Activated naive CD8-positive, alpha-beta T cell treated with anti-CD3 and anti-CD28 coated beads, Interleukin-2, amount 10 ng/mL, durations not matched to agents 7 days and 5 days (primary cell): ENCODE measurements around the gene PCDHGA8. TPM values are rescaled to one million over a fixed set of nuclear protein-coding genes. Genes with fewer than 3 reads are reported as not detected.
A peak's percentile ranks its signal among the peaks of the same experiment; 100 is the strongest.
"Not testable (repeated sequence)": the region's sequence is repeated elsewhere in the genome, so short reads cannot be mapped to it uniquely, and the experiment has no call there.

Experiments
- ATAC-seq: fragments of 150-1000 bp; cut with Tn5 transposase; one replicate; pipeline ENCODE4 v1.10.0; 2021; ENCODE audit warnings: low read depth, moderate library complexity
- POLR2A ChIA-PET: fragments of 350-600 bp; sonication (Branson Sonifier 250); formaldehyde crosslinking; loops from one replicate; lab custom pipeline; 2021; ENCODE audit warnings: antibody characterized with exemption; lab: Charles Lee
- DNase-seq: peaks from one replicate; pipeline ENCODE4 v3.0.0; 2021
- H3K27ac Mint-ChIP-seq: one replicate; pipeline ENCODE4 v1.8.0; 2022; ENCODE audit warnings: mild to moderate bottlenecking, mixed read lengths
- H3K27me3 Mint-ChIP-seq: one replicate; pipeline ENCODE4 v1.8.0; 2022; ENCODE audit warnings: mild to moderate bottlenecking, moderate library complexity, mixed read lengths
- H3K36me3 Mint-ChIP-seq: one replicate; pipeline ENCODE4 v1.8.0; 2021; ENCODE audit warnings: mild to moderate bottlenecking, mixed read lengths
- H3K4me1 Mint-ChIP-seq: one replicate; pipeline ENCODE4 v1.8.0; 2021; ENCODE audit warnings: mixed read lengths
- H3K4me3 Mint-ChIP-seq: one replicate; pipeline ENCODE4 v1.8.0; 2022; ENCODE audit warnings: mild to moderate bottlenecking, moderate library complexity, mixed read lengths
- H3K9me3 Mint-ChIP-seq: one replicate; pipeline ENCODE4 v1.8.0; 2021; ENCODE audit warnings: mixed read lengths
- total RNA-seq, 2 experiments: library from RNA; stranded (reverse); gene quantifications; one replicate each; pipeline ENCODE4 v1.2.3, GENCODE V29; 2021

Gene PCDHGA8
- total RNA-seq, 2 experiments from 2014 or later, result 0.09 to 0.11 TPM

- Mint-ChIP-seq H3K27ac (no peak overlapping the region), H3K27me3 (peaks cover 77% of the 10 kb centered on the region), H3K9me3 (peaks cover 20% of the 10 kb centered on the region), H3K36me3 (peaks cover 6% of the 10 kb centered on the region), H3K4me1 (peaks cover 16% of the 10 kb centered on the region), H3K4me3 (peak overlapping the region; percentile 4)
- POLR2A ChIA-PET, result no interaction called here
- ATAC-seq (no peak), DNase-seq (no peak)
These were observed 26.8 kb downstream of the PCDHGA8 start for GRCh38 chr5:141419074-141419880.

GRCh38 chr5:141420855-141421488 is 28.5 kb downstream of the PCDHGA8 start, which contains the start of gene PCDHGA11:
PCDHGA11 (plus strand) TSS chr5:141421051; CDS start chr5:141421228, 177 bp downstream.
- DNase-seq (no peak), ATAC-seq (peak; percentile 48)
- Mint-ChIP-seq H3K36me3 (peaks cover 4% of the 10 kb centered on the region), H3K27me3 (peaks cover 76% of the 10 kb centered on the region), H3K4me1 (peaks cover 16% of the 10 kb centered on the region), H3K4me3 (peak within 1 kb of the TSS; percentile 81), H3K27ac (peak within 1 kb of the TSS; percentile 34), H3K9me3 (peaks cover 20% of the 10 kb centered on the region)
- POLR2A ChIA-PET, result interaction anchor here (1.4 kb wide), 1 partner anchor 100 kb away, joined by 5 read pairs; the partner anchor contains the start of gene TAF7

GRCh38 chr5:141421489-141421855 is 29.0 kb downstream of the PCDHGA8 start:
- Mint-ChIP-seq H3K4me3 (peak overlapping the region; percentile 81), H3K9me3 (peaks cover 20% of the 10 kb centered on the region), H3K27ac (no peak overlapping the region), H3K27me3 (peaks cover 73% of the 10 kb centered on the region), H3K4me1 (peaks cover 16% of the 10 kb centered on the region), H3K36me3 (peaks cover 4% of the 10 kb centered on the region)
- DNase-seq (no peak), ATAC-seq (no peak)
- POLR2A ChIA-PET, result interaction anchor here (1.4 kb wide), 1 partner anchor 101 kb away, joined by 5 read pairs; the partner anchor contains the start of gene TAF7

GRCh38 chr5:141422742-141423291 is 30.4 kb downstream of the PCDHGA8 start:
- no peak overlapping the region for H3K4me3 Mint-ChIP-seq

GRCh38 chr5:141427783-141428426 is 35.5 kb downstream of the PCDHGA8 start:
- Mint-ChIP-seq H3K27me3 (peaks cover 43% of the 10 kb centered on the region), H3K4me1 (peaks cover 10% of the 10 kb centered on the region), H3K4me3 (no peak overlapping the region), H3K36me3 (peaks cover 6% of the 10 kb centered on the region), H3K9me3 (peaks cover 13% of the 10 kb centered on the region), H3K27ac (no peak overlapping the region)
- DNase-seq (no peak), ATAC-seq (no peak)
- POLR2A ChIA-PET, result no interaction called here

More at GRCh38 chr5:141422742-141423291, 30.4 kb downstream of the PCDHGA8 start:
- Mint-ChIP-seq H3K4me1 (peaks cover 16% of the 10 kb centered on the region), H3K27me3 (peaks cover 67% of the 10 kb centered on the region), H3K36me3 (peaks cover 4% of the 10 kb centered on the region), H3K9me3 (peaks cover 20% of the 10 kb centered on the region), H3K27ac (no peak overlapping the region)
- ATAC-seq (no peak), DNase-seq (no peak)
- POLR2A ChIA-PET, result no interaction called here

- ATAC-seq (no peak), DNase-seq (no peak)
- H3K27ac Mint-ChIP-seq, result peak within 1 kb of the TSS; percentile 62
- peaks cover 10% of the 10 kb centered on the region for H3K4me1 Mint-ChIP-seq
- H3K36me3 Mint-ChIP-seq, result peaks cover 8% of the 10 kb centered on the region
- POLR2A ChIA-PET, result interaction anchor here (0.6 to 0.7 kb wide), 2 partner anchors 15 to 110 kb away, joined by 3 to 4 read pairs; partner anchors contain the start of gene TAF7
- H3K9me3 Mint-ChIP-seq, result peaks cover 8% of the 10 kb centered on the region
- peaks cover 37% of the 10 kb centered on the region for H3K27me3 Mint-ChIP-seq
- peak within 1 kb of the TSS; percentile 62 for H3K4me3 Mint-ChIP-seq
These were observed 38.1 kb downstream of the PCDHGA8 start, which contains the start of gene PCDHGA12 for GRCh38 chr5:141430332-141431113. PCDHGA12 (plus strand) TSS chr5:141430507; CDS start chr5:141430760, 253 bp downstream.

GRCh38 chr5:141431286-141431685 is 38.9 kb downstream of the PCDHGA8 start:
- DNase-seq, result no peak
- Mint-ChIP-seq H3K27ac (peak overlapping the region; percentile 62), H3K9me3 (peaks cover 8% of the 10 kb centered on the region), H3K4me3 (peak overlapping the region; percentile 62), H3K27me3 (peaks cover 31% of the 10 kb centered on the region), H3K4me1 (peaks cover 10% of the 10 kb centered on the region), H3K36me3 (peaks cover 8% of the 10 kb centered on the region)
- ATAC-seq, result no peak
- POLR2A ChIA-PET, result no interaction called here

- ATAC-seq, H3K36me3 Mint-ChIP-seq, DNase-seq, H3K27ac Mint-ChIP-seq, H3K4me3 Mint-ChIP-seq, H3K4me1 Mint-ChIP-seq, POLR2A ChIA-PET, H3K9me3 Mint-ChIP-seq: not testable (repeated sequence)
- peaks cover 33% of the 10 kb centered on the region for H3K27me3 Mint-ChIP-seq
These were observed 39.9 kb downstream of the PCDHGA8 start for GRCh38 chr5:141432308-141432707.

GRCh38 chr5:141432726-141433125 is 40.3 kb downstream of the PCDHGA8 start:
- H3K4me3 Mint-ChIP-seq, H3K27ac Mint-ChIP-seq, H3K36me3 Mint-ChIP-seq, ATAC-seq, H3K9me3 Mint-ChIP-seq, H3K4me1 Mint-ChIP-seq, DNase-seq, POLR2A ChIA-PET: not testable (repeated sequence)
- peaks cover 34% of the 10 kb centered on the region for H3K27me3 Mint-ChIP-seq

GRCh38 chr5:141434006-141434405 is 41.6 kb downstream of the PCDHGA8 start:
- Mint-ChIP-seq H3K36me3 (peaks cover 8% of the 10 kb centered on the region), H3K4me3 (no peak overlapping the region), H3K27ac (no peak overlapping the region), H3K27me3 (peaks cover 38% of the 10 kb centered on the region), H3K9me3 (peaks cover 6% of the 10 kb centered on the region), H3K4me1 (peaks cover 10% of the 10 kb centered on the region)
- ATAC-seq (no peak), DNase-seq (no peak)
- POLR2A ChIA-PET, result no interaction called here

GRCh38 chr5:141437221-141437620 is 44.8 kb downstream of the PCDHGA8 start:
- no peak overlapping the region for H3K4me3 Mint-ChIP-seq
- peaks cover 20% of the 10 kb centered on the region for H3K27me3 Mint-ChIP-seq
- no peak overlapping the region for H3K27ac Mint-ChIP-seq
- no peak for DNase-seq
- ATAC-seq, result no peak
- H3K4me1 Mint-ChIP-seq, result no peaks in the 10 kb centered on the region
- POLR2A ChIA-PET, result no interaction called here
- H3K9me3 Mint-ChIP-seq, result peaks cover 3% of the 10 kb centered on the region
- H3K36me3 Mint-ChIP-seq, result peaks cover 1% of the 10 kb centered on the region

- H3K4me3 Mint-ChIP-seq, result no peak overlapping the region
- no peak overlapping the region for H3K27ac Mint-ChIP-seq
- H3K4me1 Mint-ChIP-seq, result no peaks in the 10 kb centered on the region
- peaks cover 2% of the 10 kb centered on the region for H3K9me3 Mint-ChIP-seq
- H3K36me3 Mint-ChIP-seq, result no peaks in the 10 kb centered on the region
- POLR2A ChIA-PET, result no interaction called here
- DNase-seq (no peak), ATAC-seq (no peak)
- peaks cover 11% of the 10 kb centered on the region for H3K27me3 Mint-ChIP-seq
These were observed 47.1 kb downstream of the PCDHGA8 start for GRCh38 chr5:141439411-141440141.
